Osteocyte (in vitro differentiated cells): Measurements from ENCODE around the gene CGB5. TPM values are rescaled to one million over a fixed set of nuclear protein-coding genes. Genes with fewer than 3 reads are reported as not detected.

Source experiments
- DNase-seq: peaks from one replicate; pipeline ENCODE4 v3.0.0; 2021; ENCODE audit warnings: mixed read lengths; ENCODE audit not compliant: unreplicated experiment; ENCODE audit errors: extremely low spot score
- H3K27ac Mint-ChIP-seq: one replicate; pipeline ENCODE4 v1.8.0; 2021; ENCODE audit warnings: mild to moderate bottlenecking, mixed read lengths; ENCODE audit not compliant: unreplicated experiment
- H3K27me3 Mint-ChIP-seq: one replicate; pipeline ENCODE4 v1.8.0; 2021; ENCODE audit warnings: mixed read lengths; ENCODE audit not compliant: unreplicated experiment
- H3K36me3 Mint-ChIP-seq: one replicate; pipeline ENCODE4 v1.8.0; 2021; ENCODE audit warnings: mixed read lengths; ENCODE audit not compliant: unreplicated experiment
- H3K4me1 Mint-ChIP-seq: one replicate; pipeline ENCODE4 v1.8.0; 2021; ENCODE audit warnings: mixed read lengths; ENCODE audit not compliant: unreplicated experiment
- H3K4me3 Mint-ChIP-seq: one replicate; pipeline ENCODE4 v1.8.0; 2021; ENCODE audit warnings: mild to moderate bottlenecking, moderate library complexity, mixed read lengths; ENCODE audit not compliant: unreplicated experiment
- H3K9me3 Mint-ChIP-seq: one replicate; pipeline ENCODE4 v1.8.0; 2021; ENCODE audit warnings: mixed read lengths; ENCODE audit not compliant: unreplicated experiment
- CTCF ChIP-seq: fragments of 200-600 bp; sonication (generic); IDR thresholded peaks from 2 replicates; pipeline ENCODE4 v1.5.0; 2021; ENCODE audit warnings: antibody characterized with exemption, mild to moderate bottlenecking, moderate library complexity
- total RNA-seq: library from RNA; stranded (reverse); gene quantifications from 2 replicates; pipeline ENCODE4 v1.2.1, GENCODE V29; 2021

CGB5 gene
- total RNA-seq, 1 donor from 2014 or later, result not detected

GRCh38 chr19:49061000-49061399 is 17.4 kb downstream of the CGB5 start:
- no peak for TF ChIP-seq CTCF
- Mint-ChIP-seq H3K9me3 (no peaks in the 10 kb centered on the region), H3K36me3 (no peaks in the 10 kb centered on the region), H3K27ac (no peak overlapping the region), H3K4me1 (peaks cover 20% of the 10 kb centered on the region), H3K4me3 (no peak overlapping the region), H3K27me3 (peaks cover 12% of the 10 kb centered on the region)
- DNase-seq, result no peak

DNA sequence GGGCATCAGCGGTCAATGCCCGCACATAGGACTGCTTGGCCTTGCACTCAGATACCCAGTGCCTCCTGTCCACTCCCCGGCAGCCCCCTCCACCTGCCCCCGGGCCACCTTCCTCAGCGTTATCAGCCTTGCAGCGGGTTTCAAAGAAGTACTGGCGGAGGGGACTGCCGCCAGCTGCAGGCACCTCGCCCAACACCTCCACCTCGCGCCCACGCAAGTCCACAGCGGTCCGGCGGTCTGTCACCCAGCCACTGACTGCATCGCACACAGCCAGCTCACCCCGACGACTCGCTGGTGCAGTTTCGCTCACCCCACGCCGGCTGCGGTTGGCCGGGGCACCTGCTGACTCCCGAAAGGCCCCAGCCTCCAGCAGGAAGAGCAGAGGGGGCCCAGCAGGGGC is 17.8 kb downstream of the CGB5 start:
- Mint-ChIP-seq H3K9me3 (no peaks in the 10 kb centered on the region), H3K4me3 (no peak overlapping the region), H3K4me1 (peaks cover 18% of the 10 kb centered on the region), H3K36me3 (no peaks in the 10 kb centered on the region), H3K27ac (no peak overlapping the region), H3K27me3 (peaks cover 16% of the 10 kb centered on the region)
- no peak for TF ChIP-seq CTCF
- no peak for DNase-seq

GRCh38 chr19:49064029-49064629 is 20.5 kb downstream of the CGB5 start:
- Mint-ChIP-seq H3K4me1 (peaks cover 7% of the 10 kb centered on the region), H3K27me3 (peaks cover 32% of the 10 kb centered on the region), H3K4me3 (peak overlapping the region; percentile 45), H3K36me3 (no peaks in the 10 kb centered on the region), H3K27ac (no peak overlapping the region), H3K9me3 (peaks cover under 1% of the 10 kb centered on the region)
- no peak for DNase-seq
- TF ChIP-seq CTCF, result no peak

DNA sequence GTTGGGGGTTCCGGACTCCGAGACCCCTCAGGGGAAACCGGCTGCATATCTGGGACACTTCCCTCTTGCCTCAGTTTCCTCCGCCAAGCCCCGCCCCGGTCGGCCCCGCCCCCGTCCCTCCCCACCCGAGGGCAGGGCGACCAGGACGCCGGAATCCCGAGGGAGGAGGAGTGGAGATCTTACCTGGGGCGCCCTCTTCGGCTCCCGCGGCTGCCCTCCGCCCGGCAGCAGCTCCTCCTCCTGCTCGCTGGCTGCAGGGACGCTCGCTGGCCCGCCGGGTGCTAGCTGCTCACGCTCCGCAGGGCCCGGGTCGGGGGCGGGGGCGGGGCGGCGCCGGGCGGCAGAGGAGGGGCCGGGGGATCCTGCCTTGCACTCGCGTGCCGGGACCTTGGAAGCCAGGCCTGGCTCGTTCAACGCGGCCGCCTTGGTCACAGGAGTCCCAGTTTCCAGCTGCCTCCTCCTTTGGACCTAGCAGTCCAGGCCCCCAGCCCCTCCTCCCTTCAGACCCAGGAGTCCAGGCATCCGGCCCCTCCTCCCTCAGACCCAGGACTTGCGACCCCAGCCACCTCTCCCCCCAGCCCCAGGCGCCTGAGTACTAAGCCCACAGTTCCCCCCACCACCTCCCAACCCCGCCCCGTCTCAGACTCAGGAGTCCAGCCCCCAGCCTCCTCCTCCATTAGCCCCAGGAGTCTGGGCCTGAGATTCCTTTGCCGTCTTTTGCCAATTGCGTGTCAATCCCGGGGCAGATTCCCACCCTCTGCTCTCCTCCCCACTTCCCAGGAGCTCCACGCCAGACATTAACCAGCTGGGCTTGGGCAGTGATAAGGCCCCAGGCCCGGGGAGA is 21.3 kb downstream of the CGB5 start, which contains the start of gene NTF4:
TSS of gene NTF4 (minus strand) at position 51 of the 844 bp plus-strand sequence. CDS start 2,821 bp downstream, outside the sequence.
- Mint-ChIP-seq H3K4me3 (peak within 1 kb of the TSS; percentile 45), H3K9me3 (peaks cover 7% of the 10 kb centered on the region), H3K27me3 (peaks cover 38% of the 10 kb centered on the region), H3K4me1 (peaks cover 7% of the 10 kb centered on the region), H3K27ac (peak within 1 kb of the TSS; percentile 54), H3K36me3 (no peaks in the 10 kb centered on the region)
- DNase-seq, result no peak
- no peak for TF ChIP-seq CTCF

- no peak for DNase-seq
- no peak for TF ChIP-seq CTCF
- Mint-ChIP-seq H3K9me3 (peaks cover 7% of the 10 kb centered on the region), H3K4me3 (no peak overlapping the region), H3K27ac (no peak overlapping the region), H3K4me1 (peaks cover 7% of the 10 kb centered on the region), H3K36me3 (no peaks in the 10 kb centered on the region), H3K27me3 (peaks cover 46% of the 10 kb centered on the region)
These were observed 22.4 kb downstream of the CGB5 start for GRCh38 chr19:49065905-49066512.
